ENCODE measurements around the gene LMNTD2.
A peak's percentile ranks its signal among the peaks of the same experiment; 100 is the strongest.

The LMNTD2 gene

GRCh38 chr11:506995-507726 lies 53.4 kb downstream of the LMNTD2 start, which contains the start of gene RNH1:
RNH1 (minus strand) TSS chr11:507242; CDS start chr11:502162, 5,080 bp downstream.
- DNase-seq = peak; percentile 94
- no peak for TF ChIP-seq CTCF (IDR thresholded peaks at IDR 0.05; ENCODE audit: low read depth, low read length, missing control alignments)
- Histone ChIP-seq H3K27me3 (replicated peaks) (no peaks in the 10 kb centered on the region), H3K36me3 (replicated peaks) (peaks cover 5% of the 10 kb centered on the region), H3K27ac (peak within 1 kb of the TSS; percentile 99), H3K4me3 (ENCODE audit: low read depth, low read length) (peak within 1 kb of the TSS; percentile 90)
- in situ Hi-C loops (cut with HindIII; ENCODE audit: low pct_ligation_motif_present, low sequenced_read_pairs) = no loop called here

DNA sequence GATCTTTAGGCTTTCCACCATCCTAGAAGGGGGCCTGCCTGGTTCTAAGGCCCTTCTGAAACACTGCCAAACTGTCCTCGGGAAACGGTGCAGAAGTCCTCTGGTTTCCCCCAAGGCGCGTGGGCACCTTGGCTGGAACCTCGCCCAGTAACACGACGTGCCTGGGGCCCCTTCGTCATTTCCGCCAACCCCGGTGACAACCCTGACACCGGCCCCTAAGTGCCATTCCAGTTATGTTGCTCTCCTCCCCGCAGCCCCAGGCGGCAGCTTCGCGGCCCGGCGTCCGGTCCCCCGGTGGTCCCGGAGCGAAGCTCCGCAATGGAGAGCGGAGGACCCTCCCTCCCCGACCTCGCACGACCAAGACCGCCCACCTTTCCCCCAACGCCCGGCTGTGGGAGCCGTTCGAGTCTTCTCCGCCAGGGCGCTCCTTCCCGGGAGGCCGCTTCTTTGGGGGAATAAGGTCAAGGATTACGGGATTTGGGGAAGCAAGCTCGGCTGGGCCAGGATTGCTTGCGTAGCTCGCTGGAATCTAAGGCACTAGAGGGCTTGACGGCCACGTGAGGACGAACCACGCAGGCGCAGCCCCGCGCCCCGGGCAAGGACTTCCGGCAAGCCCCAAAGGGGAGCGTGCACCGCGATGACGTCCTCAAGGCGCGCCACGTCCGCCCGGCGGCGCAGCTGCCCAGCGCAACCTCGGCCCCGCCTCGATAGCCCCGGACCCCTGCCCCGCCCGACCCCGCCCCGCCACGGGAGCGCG lies 54.1 kb downstream of the LMNTD2 start:
- peak; percentile 27 for TF ChIP-seq CTCF (IDR thresholded peaks at IDR 0.05; ENCODE audit: low read depth, low read length, missing control alignments)
- Histone ChIP-seq H3K36me3 (replicated peaks) (peaks cover 11% of the 10 kb centered on the region), H3K27ac (peak overlapping the region; percentile 99), H3K4me3 (ENCODE audit: low read depth, low read length) (peak overlapping the region; percentile 90), H3K27me3 (replicated peaks) (no peaks in the 10 kb centered on the region)
- in situ Hi-C loops (cut with HindIII; ENCODE audit: low pct_ligation_motif_present, low sequenced_read_pairs) = no loop called here
- DNase-seq = peak; percentile 94

- H3K36me3 ChIP-seq (replicated peaks) = peaks cover 25% of the 10 kb centered on the region
- H3K4me3 ChIP-seq (ENCODE audit: low read depth, low read length) = peak overlapping the region; percentile 60
- DNase-seq = no peak
- in situ Hi-C loops (cut with HindIII; ENCODE audit: low pct_ligation_motif_present, low sequenced_read_pairs) = no loop called here
- TF ChIP-seq CTCF (IDR thresholded peaks at IDR 0.05; ENCODE audit: low read depth, low read length, missing control alignments) = no peak
- no peaks in the 10 kb centered on the region for H3K27me3 ChIP-seq (replicated peaks)
- no peak overlapping the region for H3K27ac ChIP-seq
These were observed 55.6 kb downstream of the LMNTD2 start for GRCh38 chr11:504994-505344.

Measured in brain microvascular endothelial cell (primary cell).